Muscle of back (tissue), 11 donors: ENCODE measurements around the gene LARP1. TPM values are rescaled to one million over a fixed set of nuclear protein-coding genes. Genes with fewer than 3 reads are reported as not detected.
"Not testable (repeated sequence)": the region's sequence is repeated elsewhere in the genome, so short reads cannot be mapped to it uniquely, and the experiment has no call there.

Experiments
- DNase-seq, 3 donors: peaks; one replicate each; pipeline versions ENCODE4 v3.0.0 to v3.0.0-alpha.2; 2013
- polyA plus RNA-seq, 10 donors: library from polyadenylated mRNA; unstranded; fragments of 120-200 nt; gene quantifications; one replicate each; pipeline ENCODE4 v1.2.1, GENCODE V29; 2013; ENCODE audit not compliant: insufficient read length in 10 of 10

LARP1 gene
- polyA plus RNA-seq, 10 donors = 80.0 to 115 (median 91.8) TPM

GRCh38 chr5:154822896-154823295 is 67.7 kb downstream of the LARP1 start:
- not testable (repeated sequence) for DNase-seq

GRCh38 chr5:154823605-154824004 is 68.4 kb downstream of the LARP1 start:
- no peak for DNase-seq

DNA sequence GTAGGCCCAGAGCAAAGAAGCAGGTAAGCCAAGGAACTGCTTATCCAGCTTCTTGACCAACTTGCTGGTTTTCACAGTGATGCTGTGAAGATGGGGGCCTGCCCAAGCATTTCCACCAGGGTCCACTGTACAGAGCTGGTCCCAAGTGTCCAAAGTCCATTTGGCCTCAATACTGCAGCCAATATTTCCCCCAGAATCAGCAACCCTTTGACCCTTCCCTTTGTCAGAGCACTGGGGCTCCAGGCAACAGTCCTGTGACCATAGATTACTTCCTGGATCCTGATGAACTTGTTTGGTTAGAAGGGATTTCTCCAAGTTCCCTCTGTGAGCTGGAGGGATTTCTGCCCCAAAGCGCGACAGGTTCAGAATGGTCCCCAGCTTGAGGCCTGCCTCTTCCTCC is 68.9 kb downstream of the LARP1 start:
- DNase-seq = no peak

DNA sequence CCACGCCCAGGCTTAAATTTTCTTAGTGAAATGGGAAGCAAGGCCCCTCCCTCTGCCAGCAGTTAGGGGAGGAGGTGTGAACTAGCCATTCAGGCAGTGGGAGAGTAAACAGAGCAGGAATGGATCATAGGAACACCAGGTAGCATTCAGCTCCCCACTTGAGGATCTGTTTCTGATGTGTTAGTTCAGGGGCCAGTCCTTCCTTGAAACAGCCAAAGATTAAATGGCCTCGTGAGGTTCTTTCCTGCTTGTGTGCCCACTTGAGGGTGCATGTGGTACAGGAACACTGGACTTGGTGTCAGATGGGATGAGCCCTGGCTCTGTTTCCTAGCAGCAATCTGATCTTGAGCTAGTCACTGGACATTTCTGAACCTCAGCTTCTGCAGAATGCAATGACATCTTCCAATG is 74.0 kb downstream of the LARP1 start:
- no peak for DNase-seq

DNA sequence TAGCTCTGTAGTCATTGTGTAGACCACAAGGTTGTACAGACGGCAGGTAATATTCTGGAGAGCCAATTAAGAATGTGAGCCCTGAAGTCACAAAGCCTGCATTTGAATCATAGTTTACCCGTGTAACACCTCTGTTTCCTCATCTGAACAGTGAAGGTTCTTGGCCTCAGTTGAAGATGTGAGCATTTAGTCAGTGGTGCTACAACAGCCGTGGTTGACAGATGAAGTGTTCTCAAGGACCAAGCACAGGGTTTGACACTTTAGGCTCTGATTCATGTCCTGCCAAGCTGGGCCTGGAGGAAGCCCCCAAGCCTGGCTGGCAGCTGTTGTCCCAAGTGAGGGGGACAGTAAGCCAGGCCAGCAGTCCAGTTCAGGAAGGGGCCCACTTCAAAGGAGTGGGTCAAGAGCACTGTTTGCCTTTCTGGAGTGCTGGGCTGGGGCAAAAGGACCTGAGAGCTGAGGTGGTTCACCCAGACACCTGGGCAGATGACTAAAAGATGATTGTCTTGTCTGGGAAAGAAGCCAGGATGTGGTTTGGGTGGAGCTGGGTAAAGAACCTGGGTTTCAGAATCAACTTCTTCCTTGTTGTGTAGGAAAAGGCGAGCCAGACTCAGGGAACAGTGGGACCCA is 74.5 kb downstream of the LARP1 start:
- no peak for DNase-seq

GRCh38 chr5:154830219-154830595 is 75.0 kb downstream of the LARP1 start:
- DNase-seq = peak in 1 of 3 donors; percentile 34

DNA sequence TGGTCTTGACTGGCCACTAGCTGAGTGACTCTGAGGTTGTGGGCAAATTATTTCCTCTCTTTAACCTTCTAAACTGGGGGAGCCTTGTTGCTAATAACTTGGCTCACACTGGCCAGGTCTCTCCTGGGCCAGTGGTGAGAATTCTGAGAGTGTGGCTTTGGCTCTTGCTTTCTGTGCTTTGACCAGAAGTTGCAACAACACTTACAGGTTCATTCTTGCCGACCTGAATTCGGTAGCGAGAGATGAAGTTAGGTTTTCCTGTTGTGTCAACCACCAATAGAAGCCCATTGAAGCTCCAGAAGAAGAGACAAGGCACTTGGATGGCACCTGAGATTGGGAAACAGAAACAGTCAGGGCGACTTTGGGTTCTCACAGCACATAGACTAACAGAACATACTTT is 75.4 kb downstream of the LARP1 start:
- no peak for DNase-seq

DNA sequence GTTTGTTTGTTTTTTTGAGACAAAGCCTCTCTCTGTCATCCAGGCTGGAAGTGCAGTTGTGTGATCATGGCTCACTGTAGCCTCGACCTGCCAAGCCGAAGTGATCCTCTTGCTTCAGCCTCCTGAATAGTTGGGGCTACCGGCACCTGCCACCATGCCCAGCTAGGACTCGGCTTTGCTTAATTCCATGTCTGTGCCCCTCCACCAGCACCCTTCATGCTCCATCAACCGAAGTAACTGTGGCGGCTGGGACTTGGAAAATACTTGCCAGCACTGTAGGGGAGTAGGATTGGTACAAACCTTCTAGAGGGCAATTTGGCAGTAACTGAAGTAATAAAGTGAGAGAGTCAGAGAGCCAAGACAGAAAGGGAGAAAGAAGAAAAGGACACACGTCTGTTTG is 76.3 kb downstream of the LARP1 start:
- DNase-seq = no peak

DNA sequence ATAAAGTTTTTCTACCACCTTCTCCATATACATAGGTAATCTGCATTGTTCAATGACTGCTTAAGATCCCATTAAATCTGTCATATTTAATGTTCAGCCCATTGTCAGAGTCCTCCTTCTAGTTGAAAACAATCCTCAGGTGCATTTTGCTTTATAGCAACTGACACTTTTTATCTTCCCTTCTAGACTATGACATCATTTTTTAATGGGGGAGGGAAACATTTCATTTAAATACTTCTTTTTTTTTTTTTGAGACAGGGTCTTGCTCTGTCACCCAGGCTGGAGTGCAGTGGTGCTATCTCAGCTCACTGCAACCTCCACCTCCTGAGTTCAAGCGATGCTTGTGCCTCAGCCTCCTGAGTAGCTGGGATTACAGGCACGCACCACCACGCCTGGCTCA is 77.6 kb downstream of the LARP1 start:
- DNase-seq = not testable (repeated sequence)

DNA sequence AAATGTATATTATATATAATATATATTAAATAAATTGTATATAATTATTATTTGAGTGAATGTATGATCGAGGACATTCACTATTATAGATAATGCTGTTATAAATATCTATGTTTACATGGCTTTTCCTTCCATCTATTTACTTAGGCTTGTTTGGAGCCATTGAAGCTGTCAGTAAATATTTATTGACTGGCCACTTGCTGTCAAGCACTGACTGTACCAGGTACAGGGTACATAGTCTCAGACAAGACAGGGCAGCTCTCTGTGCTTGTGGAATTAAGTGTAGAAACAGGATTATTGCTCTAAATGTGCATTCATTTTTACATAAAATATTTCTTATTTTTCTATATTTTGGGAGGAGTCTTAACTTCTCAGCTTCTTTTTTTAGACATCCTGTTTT is 78.9 kb downstream of the LARP1 start:
- DNase-seq = no peak

- DNase-seq = not testable (repeated sequence)
Observed at GRCh38 chr5:154835701-154836052, 80.5 kb downstream of the LARP1 start.

- DNase-seq = no peak
Observed at GRCh38 chr5:154836225-154836624, 81.0 kb downstream of the LARP1 start.

DNA sequence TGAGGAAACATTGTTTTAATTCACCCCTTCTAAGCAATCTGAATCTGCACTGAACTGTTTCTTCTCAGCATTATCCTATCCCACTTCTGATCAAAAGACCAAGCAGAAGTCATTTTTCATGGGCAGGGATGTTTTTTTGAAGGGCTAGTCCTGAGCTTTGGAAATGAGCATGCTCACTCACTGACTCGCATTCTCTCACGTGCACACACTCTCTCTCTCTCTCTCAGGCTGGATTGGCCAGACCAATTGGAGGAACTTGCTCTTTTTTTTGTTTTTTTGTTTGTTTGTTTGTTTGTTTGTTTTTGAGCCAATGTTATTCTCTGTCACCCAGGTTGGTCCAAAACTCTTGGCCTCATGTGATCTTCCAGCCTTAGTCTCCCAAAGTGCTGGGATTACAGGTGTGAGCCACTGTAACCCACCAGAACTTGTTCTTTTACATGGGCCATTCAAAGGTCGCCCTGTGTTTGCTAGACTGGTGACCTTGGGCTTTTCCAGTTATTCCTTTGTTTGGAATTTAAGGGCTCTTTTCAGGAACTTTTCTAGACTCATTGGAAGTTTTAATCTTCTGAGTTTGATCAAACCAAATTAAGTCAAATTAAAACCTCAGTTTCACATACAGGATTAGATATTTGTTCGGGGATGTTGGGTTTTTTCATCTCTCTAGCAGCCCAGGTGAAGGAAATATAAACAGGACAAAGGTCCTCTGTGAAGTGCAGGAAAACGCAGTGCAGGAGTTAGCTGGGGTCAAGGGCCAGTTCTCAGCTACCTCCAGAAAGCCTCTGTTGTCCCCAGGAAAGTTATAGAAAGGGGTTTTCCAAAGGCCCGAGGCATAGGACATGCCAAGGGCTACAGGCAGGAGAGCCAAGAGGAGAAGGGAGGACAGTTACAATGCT is 82.1 kb downstream of the LARP1 start:
- no peak for DNase-seq

- no peak for DNase-seq
Observed at GRCh38 chr5:154840435-154841272, 85.5 kb downstream of the LARP1 start.

- no peak for DNase-seq
Observed at GRCh38 chr5:154841273-154841661, 86.1 kb downstream of the LARP1 start.

- no peak for DNase-seq
Observed at GRCh38 chr5:154842689-154843530, 87.7 kb downstream of the LARP1 start.

GRCh38 chr5:154844809-154845208 is 89.6 kb downstream of the LARP1 start:
- DNase-seq = no peak

DNA sequence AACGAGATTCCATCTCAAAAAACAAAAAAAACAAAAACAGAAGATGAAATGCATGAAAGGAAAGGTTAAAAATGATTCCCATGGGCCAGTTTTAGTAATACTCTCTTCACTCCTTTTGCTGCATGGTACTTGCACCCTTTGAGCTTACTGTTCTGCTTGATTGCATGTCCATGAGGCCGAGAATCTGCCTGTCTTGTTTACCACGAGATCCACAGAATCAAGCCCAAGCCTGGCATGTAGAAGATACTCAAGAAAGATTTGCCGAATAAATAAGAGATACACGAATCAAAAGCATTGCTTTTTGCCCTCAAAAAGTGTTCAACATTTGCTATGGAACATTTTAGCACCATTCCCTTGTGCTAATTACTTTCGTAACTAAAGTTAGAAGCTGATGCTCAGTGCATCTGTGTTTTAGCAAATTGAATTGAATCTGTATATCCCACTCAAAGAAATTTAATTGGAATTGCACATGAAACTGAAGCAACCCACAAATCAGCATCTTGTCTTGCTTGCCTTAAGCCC is 94.1 kb downstream of the LARP1 start:
- no peak for DNase-seq

- peak in 1 of 3 donors; percentile 45 for DNase-seq
Observed at GRCh38 chr5:154849791-154850201, 94.6 kb downstream of the LARP1 start.

DNA sequence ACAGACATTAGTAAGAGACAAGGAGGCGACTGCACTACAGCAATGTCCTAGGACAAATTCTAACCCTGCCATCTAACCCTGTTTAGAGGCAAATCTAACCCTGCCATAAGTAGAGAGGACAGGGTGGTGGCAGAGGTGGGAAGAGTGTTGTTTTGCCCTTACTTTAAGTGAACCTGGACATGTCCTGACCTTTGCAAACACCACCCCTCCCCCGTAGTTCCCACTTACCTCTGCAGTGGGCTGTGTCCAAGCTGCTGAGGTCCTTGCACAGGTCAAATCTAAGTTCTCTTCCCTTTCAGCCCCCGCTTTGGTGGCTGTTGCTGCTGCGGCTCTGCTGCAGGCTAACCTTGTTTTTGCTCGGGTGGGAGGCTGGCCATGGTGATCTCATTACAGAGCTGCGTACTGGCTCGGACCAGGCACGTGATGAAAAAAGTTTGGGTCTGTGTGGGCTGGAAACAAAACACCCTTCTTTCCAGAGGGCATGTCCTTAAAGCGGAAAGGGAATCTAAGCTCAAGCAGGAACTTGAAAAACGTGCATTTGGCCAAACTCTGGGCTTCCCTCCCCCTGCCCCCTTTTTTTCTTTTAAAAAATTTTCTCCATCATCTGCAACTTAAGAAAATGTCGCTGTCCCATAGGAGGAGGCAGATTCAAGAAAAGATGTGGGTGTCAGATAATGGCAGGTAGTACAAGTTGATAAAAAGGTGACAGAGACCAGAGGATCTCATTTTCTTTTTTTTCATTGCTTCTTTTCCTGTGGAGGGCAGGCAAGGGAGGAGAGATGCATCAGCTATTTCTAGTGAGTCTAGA is 95.3 kb downstream of the LARP1 start, which contains the start of gene FAXDC2:
FAXDC2 (minus strand) TSS at position 349 of the 808 bp plus-strand sequence. CDS start 12,425 bp downstream, outside the sequence.
- peak; percentile 85 to 96 (median 90) for DNase-seq
